GM23338 (cell line): ENCODE measurements around the gene UCN2.

Experiments
- CREB1 ChIP-seq: fragments of 250-450 bp; sonication (Bioruptor Pico); IDR thresholded peaks from 2 replicates; pipeline ENCODE4 v1.5.0; 2020; ENCODE audit warnings: low read depth, mild to moderate bottlenecking, moderate library complexity
- EZH2 ChIP-seq: fragments of 200-600 bp; sonication (generic); IDR thresholded peaks from one replicate; pipeline ENCODE4 v1.8.0; 2017; ENCODE audit warnings: antibody characterized with exemption, mild to moderate bottlenecking, low read depth; ENCODE audit not compliant: unreplicated experiment
- EZH2phosphoT487 ChIP-seq: fragments of 200-600 bp; sonication (generic); IDR thresholded peaks from one replicate; pipeline ENCODE4 v1.8.1; 2018; ENCODE audit warnings: antibody characterized with exemption; ENCODE audit not compliant: unreplicated experiment
- JUNB ChIP-seq: IDR thresholded peaks from one replicate; pipeline ENCODE4 v1.6.1; 2016; ENCODE audit warnings: antibody characterized with exemption; ENCODE audit not compliant: unreplicated experiment
- NANOG ChIP-seq: IDR thresholded peaks from 2 replicates; pipeline ENCODE4 v1.6.1; 2016; ENCODE audit warnings: antibody characterized with exemption, borderline replicate concordance
- POLR2AphosphoS5 ChIP-seq: IDR thresholded peaks from 2 replicates; pipeline ENCODE4 v1.6.1; 2016; ENCODE audit warnings: antibody characterized with exemption, low read depth
- STAT1 ChIP-seq: IDR thresholded peaks from one replicate; pipeline ENCODE4 v1.6.1; 2016; ENCODE audit warnings: antibody characterized with exemption; ENCODE audit not compliant: unreplicated experiment
- ZNF114 ChIP-seq: fragments of 250-450 bp; sonication (Bioruptor Pico); IDR thresholded peaks from 2 replicates; pipeline ENCODE4 v1.5.0; 2020; ENCODE audit warnings: mild to moderate bottlenecking, moderate library complexity
- ZNF331 ChIP-seq: fragments of 250-450 bp; sonication (Bioruptor Pico); IDR thresholded peaks from 2 replicates; pipeline ENCODE4 v1.5.0; 2020; ENCODE audit warnings: low read depth, mild to moderate bottlenecking, moderate library complexity
- TF ChIP-seq, protein P1 (sequence below), 2 experiments: fragments of 200-600 bp in 1 of 2; sonication (generic) in 1 of 2; conservative IDR thresholded peaks; 2 replicates each; pipeline versions ENCODE4 v1.5.1 to v1.6.1; 2016 to 2017; ENCODE audit warnings: antibody characterized with exemption in 2 of 2, low read depth in 2 of 2, mild to moderate bottlenecking in 2 of 2, moderate library complexity in 1 of 2
- TF ChIP-seq, protein P2 (sequence below): IDR thresholded peaks from 2 replicates; pipeline ENCODE4 v1.6.1; 2016; ENCODE audit warnings: antibody characterized with exemption
- TF ChIP-seq, protein P3 (sequence below): IDR thresholded peaks from one replicate; pipeline ENCODE4 v1.6.1; 2018; ENCODE audit warnings: antibody characterized with exemption; ENCODE audit not compliant: unreplicated experiment
- TF ChIP-seq, protein P4 (sequence below): fragments of 250-450 bp; sonication (Bioruptor Pico); IDR thresholded peaks from 2 replicates; pipeline ENCODE4 v1.5.0; 2020; ENCODE audit warnings: mild to moderate bottlenecking, moderate library complexity

DNA sequence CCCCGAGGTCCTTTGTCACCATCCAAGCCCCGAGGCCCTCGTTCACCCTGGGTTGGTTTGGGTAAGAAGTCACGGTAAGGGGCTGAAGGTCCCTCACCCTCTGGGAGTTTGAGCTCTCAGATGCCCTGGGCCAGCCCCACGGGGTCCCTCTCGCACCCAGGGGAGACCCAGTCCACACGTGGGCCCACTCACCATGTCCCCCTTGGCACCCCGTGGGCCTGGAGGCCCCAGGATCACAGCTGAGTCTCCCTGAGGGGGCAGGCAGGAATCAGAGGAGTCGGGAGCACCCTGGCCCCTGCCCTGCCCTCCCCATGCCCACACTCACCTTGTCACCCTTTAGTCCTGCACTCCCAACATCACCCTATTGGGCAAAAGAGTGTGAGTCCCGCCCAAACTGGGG, 5.8 kb upstream of the UCN2 start:
- TF ChIP-seq, protein P1, sequence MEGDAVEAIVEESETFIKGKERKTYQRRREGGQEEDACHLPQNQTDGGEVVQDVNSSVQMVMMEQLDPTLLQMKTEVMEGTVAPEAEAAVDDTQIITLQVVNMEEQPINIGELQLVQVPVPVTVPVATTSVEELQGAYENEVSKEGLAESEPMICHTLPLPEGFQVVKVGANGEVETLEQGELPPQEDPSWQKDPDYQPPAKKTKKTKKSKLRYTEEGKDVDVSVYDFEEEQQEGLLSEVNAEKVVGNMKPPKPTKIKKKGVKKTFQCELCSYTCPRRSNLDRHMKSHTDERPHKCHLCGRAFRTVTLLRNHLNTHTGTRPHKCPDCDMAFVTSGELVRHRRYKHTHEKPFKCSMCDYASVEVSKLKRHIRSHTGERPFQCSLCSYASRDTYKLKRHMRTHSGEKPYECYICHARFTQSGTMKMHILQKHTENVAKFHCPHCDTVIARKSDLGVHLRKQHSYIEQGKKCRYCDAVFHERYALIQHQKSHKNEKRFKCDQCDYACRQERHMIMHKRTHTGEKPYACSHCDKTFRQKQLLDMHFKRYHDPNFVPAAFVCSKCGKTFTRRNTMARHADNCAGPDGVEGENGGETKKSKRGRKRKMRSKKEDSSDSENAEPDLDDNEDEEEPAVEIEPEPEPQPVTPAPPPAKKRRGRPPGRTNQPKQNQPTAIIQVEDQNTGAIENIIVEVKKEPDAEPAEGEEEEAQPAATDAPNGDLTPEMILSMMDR (conservative IDR thresholded peaks at IDR 0.05; ENCODE audit: low read depth in 2 of 2): no peak
- TF ChIP-seq, protein P2, sequence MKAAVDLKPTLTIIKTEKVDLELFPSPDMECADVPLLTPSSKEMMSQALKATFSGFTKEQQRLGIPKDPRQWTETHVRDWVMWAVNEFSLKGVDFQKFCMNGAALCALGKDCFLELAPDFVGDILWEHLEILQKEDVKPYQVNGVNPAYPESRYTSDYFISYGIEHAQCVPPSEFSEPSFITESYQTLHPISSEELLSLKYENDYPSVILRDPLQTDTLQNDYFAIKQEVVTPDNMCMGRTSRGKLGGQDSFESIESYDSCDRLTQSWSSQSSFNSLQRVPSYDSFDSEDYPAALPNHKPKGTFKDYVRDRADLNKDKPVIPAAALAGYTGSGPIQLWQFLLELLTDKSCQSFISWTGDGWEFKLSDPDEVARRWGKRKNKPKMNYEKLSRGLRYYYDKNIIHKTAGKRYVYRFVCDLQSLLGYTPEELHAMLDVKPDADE: no peak
- no peak for TF ChIP-seq ZNF331 (CRISPR knock-in tag)
- TF ChIP-seq, protein P3, sequence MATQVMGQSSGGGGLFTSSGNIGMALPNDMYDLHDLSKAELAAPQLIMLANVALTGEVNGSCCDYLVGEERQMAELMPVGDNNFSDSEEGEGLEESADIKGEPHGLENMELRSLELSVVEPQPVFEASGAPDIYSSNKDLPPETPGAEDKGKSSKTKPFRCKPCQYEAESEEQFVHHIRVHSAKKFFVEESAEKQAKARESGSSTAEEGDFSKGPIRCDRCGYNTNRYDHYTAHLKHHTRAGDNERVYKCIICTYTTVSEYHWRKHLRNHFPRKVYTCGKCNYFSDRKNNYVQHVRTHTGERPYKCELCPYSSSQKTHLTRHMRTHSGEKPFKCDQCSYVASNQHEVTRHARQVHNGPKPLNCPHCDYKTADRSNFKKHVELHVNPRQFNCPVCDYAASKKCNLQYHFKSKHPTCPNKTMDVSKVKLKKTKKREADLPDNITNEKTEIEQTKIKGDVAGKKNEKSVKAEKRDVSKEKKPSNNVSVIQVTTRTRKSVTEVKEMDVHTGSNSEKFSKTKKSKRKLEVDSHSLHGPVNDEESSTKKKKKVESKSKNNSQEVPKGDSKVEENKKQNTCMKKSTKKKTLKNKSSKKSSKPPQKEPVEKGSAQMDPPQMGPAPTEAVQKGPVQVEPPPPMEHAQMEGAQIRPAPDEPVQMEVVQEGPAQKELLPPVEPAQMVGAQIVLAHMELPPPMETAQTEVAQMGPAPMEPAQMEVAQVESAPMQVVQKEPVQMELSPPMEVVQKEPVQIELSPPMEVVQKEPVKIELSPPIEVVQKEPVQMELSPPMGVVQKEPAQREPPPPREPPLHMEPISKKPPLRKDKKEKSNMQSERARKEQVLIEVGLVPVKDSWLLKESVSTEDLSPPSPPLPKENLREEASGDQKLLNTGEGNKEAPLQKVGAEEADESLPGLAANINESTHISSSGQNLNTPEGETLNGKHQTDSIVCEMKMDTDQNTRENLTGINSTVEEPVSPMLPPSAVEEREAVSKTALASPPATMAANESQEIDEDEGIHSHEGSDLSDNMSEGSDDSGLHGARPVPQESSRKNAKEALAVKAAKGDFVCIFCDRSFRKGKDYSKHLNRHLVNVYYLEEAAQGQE: no peak
- TF ChIP-seq EZH2: no peak
- TF ChIP-seq EZH2phosphoT487: no peak
- TF ChIP-seq POLR2AphosphoS5: no peak
- no peak for TF ChIP-seq STAT1
- TF ChIP-seq JUNB: no peak
- TF ChIP-seq, protein P4, sequence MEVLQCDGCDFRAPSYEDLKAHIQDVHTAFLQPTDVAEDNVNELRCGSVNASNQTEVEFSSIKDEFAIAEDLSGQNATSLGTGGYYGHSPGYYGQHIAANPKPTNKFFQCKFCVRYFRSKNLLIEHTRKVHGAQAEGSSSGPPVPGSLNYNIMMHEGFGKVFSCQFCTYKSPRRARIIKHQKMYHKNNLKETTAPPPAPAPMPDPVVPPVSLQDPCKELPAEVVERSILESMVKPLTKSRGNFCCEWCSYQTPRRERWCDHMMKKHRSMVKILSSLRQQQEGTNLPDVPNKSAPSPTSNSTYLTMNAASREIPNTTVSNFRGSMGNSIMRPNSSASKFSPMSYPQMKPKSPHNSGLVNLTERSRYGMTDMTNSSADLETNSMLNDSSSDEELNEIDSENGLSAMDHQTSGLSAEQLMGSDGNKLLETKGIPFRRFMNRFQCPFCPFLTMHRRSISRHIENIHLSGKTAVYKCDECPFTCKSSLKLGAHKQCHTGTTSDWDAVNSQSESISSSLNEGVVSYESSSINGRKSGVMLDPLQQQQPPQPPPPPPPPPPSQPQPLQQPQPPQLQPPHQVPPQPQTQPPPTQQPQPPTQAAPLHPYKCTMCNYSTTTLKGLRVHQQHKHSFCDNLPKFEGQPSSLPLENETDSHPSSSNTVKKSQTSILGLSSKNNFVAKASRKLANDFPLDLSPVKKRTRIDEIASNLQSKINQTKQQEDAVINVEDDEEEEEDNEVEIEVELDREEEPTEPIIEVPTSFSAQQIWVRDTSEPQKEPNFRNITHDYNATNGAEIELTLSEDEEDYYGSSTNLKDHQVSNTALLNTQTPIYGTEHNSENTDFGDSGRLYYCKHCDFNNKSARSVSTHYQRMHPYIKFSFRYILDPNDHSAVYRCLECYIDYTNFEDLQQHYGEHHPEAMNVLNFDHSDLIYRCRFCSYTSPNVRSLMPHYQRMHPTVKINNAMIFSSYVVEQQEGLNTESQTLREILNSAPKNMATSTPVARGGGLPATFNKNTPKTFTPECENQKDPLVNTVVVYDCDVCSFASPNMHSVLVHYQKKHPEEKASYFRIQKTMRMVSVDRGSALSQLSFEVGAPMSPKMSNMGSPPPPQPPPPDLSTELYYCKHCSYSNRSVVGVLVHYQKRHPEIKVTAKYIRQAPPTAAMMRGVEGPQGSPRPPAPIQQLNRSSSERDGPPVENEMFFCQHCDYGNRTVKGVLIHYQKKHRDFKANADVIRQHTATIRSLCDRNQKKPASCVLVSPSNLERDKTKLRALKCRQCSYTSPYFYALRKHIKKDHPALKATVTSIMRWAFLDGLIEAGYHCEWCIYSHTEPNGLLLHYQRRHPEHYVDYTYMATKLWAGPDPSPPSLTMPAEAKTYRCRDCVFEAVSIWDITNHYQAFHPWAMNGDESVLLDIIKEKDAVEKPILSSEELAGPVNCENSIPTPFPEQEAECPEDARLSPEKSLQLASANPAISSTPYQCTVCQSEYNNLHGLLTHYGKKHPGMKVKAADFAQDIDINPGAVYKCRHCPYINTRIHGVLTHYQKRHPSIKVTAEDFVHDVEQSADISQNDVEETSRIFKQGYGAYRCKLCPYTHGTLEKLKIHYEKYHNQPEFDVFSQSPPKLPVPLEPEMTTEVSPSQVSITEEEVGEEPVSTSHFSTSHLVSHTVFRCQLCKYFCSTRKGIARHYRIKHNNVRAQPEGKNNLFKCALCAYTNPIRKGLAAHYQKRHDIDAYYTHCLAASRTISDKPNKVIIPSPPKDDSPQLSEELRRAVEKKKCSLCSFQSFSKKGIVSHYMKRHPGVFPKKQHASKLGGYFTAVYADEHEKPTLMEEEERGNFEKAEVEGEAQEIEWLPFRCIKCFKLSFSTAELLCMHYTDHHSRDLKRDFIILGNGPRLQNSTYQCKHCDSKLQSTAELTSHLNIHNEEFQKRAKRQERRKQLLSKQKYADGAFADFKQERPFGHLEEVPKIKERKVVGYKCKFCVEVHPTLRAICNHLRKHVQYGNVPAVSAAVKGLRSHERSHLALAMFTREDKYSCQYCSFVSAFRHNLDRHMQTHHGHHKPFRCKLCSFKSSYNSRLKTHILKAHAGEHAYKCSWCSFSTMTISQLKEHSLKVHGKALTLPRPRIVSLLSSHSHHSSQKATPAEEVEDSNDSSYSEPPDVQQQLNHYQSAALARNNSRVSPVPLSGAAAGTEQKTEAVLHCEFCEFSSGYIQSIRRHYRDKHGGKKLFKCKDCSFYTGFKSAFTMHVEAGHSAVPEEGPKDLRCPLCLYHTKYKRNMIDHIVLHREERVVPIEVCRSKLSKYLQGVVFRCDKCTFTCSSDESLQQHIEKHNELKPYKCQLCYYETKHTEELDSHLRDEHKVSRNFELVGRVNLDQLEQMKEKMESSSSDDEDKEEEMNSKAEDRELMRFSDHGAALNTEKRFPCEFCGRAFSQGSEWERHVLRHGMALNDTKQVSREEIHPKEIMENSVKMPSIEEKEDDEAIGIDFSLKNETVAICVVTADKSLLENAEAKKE (CRISPR knock-in tag): no peak
- TF ChIP-seq NANOG: no peak
- no peak for TF ChIP-seq CREB1 (CRISPR knock-in tag)
- no peak for TF ChIP-seq ZNF114 (CRISPR knock-in tag)
